Measurements from ENCODE around the gene PXDN. TPM values are rescaled to one million over a fixed set of nuclear protein-coding genes. Genes with fewer than 3 reads are reported as not detected.
"Not testable (repeated sequence)": the region's sequence is repeated elsewhere in the genome, so short reads cannot be mapped to it uniquely, and the experiment has no call there.

PXDN gene
- total RNA-seq, 2 experiments from 2014 or later: 0.86 to 1.8 TPM

DNA sequence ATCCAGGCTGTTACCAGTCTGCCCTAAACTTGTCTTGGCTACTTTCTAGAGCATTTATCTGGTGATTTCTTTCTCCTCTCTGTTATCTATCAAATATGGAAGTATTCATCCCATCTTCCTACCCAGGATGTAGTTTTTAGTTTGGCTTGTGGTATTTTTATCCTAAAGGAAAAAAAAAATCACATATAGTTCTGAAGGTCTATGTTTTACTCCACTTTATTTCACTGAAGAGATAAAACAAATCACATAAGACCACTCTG is 62.2 kb downstream of the PXDN start:
- no peaks in the 10 kb centered on the region for H3K9me3 Mint-ChIP-seq
- POLR2A ChIA-PET: no interaction called here
- no peak overlapping the region for H3K27ac Mint-ChIP-seq
- ATAC-seq (ENCODE audit: low read depth) (no peak), DNase-seq (no peak)
- no peaks in the 10 kb centered on the region for H3K4me1 Mint-ChIP-seq
- H3K4me3 Mint-ChIP-seq: no peak overlapping the region
- peaks cover 8% of the 10 kb centered on the region for H3K27me3 Mint-ChIP-seq
- no peaks in the 10 kb centered on the region for H3K36me3 Mint-ChIP-seq

DNA sequence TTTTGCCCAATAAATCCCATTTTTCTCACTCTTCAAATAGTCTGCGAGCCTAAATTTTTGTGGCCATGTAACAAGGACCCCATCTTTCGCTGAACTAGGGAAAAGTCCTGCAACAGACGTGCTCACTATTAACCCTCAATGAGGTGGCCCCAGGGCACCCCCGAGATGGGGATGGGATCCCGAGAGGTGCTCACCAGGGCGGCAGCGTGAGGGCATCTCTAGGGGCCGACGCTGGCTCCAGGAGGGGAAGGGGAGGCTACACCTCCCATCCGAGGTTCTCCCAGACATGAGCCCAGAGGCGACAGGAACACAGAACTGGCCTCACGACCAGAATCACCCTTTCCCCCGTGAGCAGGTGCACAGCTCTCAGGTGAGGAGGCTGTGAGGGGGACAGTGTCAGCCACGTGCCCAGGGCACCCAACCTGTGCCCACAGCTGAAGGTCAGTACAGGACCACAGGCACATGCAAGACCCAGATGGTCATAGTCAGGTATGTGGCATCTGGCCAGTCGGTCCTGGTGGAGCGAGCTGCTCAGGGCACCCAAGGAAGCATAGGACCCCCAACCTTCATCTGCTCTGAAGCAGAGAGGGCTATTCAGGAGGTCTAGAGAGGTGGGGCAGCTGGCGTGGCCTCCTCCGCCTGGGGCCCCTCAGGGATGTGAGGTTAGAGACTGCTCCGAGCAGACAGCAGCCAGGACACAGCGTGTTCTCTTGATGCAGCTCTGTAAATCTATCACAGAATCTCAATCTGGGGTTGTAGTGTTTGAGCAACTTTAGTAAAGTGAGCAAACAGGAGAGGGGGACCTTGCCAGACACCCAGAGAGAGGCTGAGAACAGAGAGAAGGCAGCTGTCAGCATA is 62.8 kb downstream of the PXDN start:
- Mint-ChIP-seq H3K4me1 (no peaks in the 10 kb centered on the region), H3K27me3 (peaks cover 8% of the 10 kb centered on the region), H3K27ac (no peak overlapping the region), H3K36me3 (no peaks in the 10 kb centered on the region), H3K9me3 (no peaks in the 10 kb centered on the region), H3K4me3 (no peak overlapping the region)
- POLR2A ChIA-PET: no interaction called here
- DNase-seq: no peak
- no peak for ATAC-seq (ENCODE audit: low read depth)

DNA sequence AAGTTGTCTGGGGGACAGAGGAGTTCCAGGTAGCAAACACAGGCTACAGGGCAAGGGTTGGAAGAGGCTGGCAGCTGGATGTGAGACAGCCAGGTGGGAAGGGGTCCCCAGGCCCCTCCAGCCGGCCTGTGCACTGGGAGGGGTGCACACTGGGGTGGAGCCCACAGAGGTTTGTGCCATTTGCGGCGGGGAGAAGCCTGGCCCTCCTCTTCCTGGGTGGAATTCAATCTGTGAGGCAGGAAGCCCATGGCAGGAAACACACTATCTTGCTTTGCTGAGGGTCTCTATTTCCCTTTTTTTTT is 63.3 kb downstream of the PXDN start:
- H3K4me1 Mint-ChIP-seq: no peaks in the 10 kb centered on the region
- POLR2A ChIA-PET: no interaction called here
- peaks cover 8% of the 10 kb centered on the region for H3K27me3 Mint-ChIP-seq
- no peak overlapping the region for H3K27ac Mint-ChIP-seq
- H3K4me3 Mint-ChIP-seq: no peak overlapping the region
- no peaks in the 10 kb centered on the region for H3K9me3 Mint-ChIP-seq
- no peaks in the 10 kb centered on the region for H3K36me3 Mint-ChIP-seq
- DNase-seq: no peak
- no peak for ATAC-seq (ENCODE audit: low read depth)

DNA sequence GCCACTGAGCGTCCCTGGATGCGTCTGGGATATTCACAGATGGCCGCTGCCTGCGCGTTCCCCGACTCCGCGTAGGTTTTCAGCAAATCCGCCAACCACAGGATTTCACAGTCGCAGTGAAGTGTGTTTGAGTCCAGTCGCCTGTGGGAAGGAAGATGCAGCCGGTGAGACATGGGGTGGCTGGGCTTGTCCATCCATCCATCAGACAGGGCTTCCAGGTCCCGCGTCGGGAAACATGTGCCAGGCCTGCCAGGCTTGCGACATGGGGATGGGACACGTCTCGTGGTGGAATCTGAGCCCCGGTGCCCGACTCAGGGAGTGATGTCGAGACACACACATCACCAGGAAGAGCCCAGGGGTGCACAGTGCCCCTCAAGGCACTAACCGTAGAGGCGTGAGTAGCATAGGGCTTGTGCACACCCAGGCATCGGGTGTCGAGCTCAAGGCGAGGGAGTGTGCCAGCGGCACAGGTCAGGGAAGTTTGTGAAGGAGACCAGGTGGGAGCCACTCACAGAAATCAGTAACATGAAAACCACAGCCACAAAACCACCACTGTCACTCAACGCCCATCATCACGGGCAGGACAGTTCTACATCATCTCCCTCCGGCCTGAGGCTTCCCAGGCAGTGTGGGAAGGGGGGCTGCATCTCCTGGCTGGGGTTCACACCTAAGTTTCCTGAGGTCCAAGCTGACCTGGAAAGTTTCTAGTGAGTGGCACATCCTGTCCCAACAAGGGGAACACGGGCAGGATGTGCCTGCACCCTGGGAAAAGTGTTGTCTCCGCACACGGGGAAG is 63.9 kb downstream of the PXDN start:
- no peaks in the 10 kb centered on the region for H3K4me1 Mint-ChIP-seq
- DNase-seq: no peak
- no peak for ATAC-seq (ENCODE audit: low read depth)
- H3K27me3 Mint-ChIP-seq: peaks cover 8% of the 10 kb centered on the region
- no peaks in the 10 kb centered on the region for H3K36me3 Mint-ChIP-seq
- H3K9me3 Mint-ChIP-seq: no peaks in the 10 kb centered on the region
- no peak overlapping the region for H3K4me3 Mint-ChIP-seq
- POLR2A ChIA-PET: no interaction called here
- H3K27ac Mint-ChIP-seq: no peak overlapping the region

DNA sequence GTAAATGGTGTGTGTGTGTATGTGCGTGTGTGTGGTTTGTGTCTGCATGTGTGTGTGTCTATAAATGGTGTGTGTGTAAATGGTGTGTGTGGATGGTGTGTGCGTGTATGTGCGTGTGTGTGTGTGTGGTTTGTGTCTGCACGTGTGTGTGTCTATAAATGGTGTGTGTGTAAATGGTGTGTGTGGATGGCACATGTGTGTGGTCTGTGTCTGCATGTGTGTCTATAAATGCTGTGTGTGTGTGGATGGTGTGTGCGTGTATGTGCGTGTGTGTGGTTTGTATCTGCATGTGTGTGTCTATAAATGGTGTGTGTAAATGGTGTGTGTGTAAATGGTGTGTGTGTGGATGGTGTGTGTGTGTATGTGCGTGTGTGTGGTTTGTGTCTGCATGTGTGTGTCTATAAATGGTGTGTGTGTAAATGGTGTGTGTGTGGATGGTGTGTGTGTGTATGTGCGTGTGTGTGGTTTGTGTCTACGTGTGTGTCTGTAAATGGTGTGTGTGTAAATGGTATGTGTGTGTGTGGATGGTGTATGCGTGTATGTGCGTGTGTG is 64.8 kb downstream of the PXDN start:
- H3K27ac Mint-ChIP-seq; H3K4me3 Mint-ChIP-seq; H3K36me3 Mint-ChIP-seq; H3K27me3 Mint-ChIP-seq; DNase-seq; POLR2A ChIA-PET; H3K4me1 Mint-ChIP-seq; H3K9me3 Mint-ChIP-seq; ATAC-seq (ENCODE audit: low read depth): not testable (repeated sequence)

DNA sequence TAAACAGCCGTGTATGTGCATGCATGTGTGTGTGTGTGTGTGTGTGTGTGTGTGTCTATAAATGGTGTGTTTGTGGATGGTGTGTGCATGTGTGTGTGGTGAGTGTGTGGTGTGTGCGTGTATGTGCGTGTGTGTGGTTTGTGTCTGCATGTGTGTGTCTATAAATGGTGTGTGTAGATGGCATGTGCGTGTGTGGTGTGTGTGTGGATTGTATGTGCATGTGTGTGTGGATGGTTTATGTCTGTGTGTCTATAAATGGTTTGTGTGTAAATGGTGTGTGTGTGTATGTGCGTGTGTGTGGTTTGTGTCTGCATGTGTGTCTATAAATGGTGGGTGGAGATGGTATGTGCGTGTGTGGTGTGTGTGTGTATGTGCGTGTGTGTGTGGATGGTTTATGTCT is 65.2 kb downstream of the PXDN start:
- DNase-seq; H3K27me3 Mint-ChIP-seq; POLR2A ChIA-PET; H3K9me3 Mint-ChIP-seq; H3K36me3 Mint-ChIP-seq; H3K27ac Mint-ChIP-seq; H3K4me1 Mint-ChIP-seq; H3K4me3 Mint-ChIP-seq; ATAC-seq (ENCODE audit: low read depth): not testable (repeated sequence)

DNA sequence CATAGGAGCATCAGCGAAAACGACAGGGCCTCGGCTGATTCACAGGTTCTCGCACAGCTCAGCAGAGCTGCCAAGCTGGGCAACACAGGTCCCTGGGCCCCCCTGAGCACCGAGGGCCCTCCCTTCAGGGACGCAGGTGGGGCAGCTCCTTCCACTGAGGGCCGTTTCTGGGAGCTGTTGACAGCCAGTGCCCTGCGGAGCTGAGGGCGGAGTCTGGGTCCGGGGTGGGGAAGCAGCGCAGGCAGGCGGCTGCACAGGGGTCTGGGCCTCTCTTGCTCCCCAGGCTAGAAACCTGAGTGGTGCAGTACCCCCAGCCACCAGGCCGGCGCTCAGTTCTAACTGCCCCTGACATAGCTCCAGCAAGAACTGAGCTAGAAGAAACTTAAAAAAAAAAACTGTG is 65.7 kb downstream of the PXDN start:
- POLR2A ChIA-PET: no interaction called here
- H3K9me3 Mint-ChIP-seq: no peaks in the 10 kb centered on the region
- DNase-seq (no peak), ATAC-seq (ENCODE audit: low read depth) (no peak)
- no peak overlapping the region for H3K4me3 Mint-ChIP-seq
- no peaks in the 10 kb centered on the region for H3K36me3 Mint-ChIP-seq
- no peaks in the 10 kb centered on the region for H3K4me1 Mint-ChIP-seq
- peaks cover 8% of the 10 kb centered on the region for H3K27me3 Mint-ChIP-seq
- no peak overlapping the region for H3K27ac Mint-ChIP-seq

DNA sequence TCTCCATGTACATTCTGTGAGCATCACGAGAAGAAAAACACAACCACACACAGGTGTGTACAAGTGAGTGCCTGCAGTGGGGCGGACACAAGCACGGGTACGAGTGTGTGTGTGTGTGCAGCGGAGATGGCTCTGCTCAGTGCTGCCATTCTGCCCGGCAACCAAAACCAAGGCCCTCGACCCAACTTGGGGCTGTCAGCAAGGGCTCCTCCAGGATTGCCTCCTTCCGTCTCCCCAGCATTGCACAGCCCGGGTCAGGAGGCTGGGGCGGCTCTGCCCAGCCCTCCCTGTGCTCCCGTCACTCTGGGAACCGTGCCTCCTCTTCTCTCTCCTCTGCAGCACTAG is 66.5 kb downstream of the PXDN start:
- H3K4me3 Mint-ChIP-seq: no peak overlapping the region
- no peaks in the 10 kb centered on the region for H3K4me1 Mint-ChIP-seq
- no peaks in the 10 kb centered on the region for H3K9me3 Mint-ChIP-seq
- H3K36me3 Mint-ChIP-seq: no peaks in the 10 kb centered on the region
- no peak overlapping the region for H3K27ac Mint-ChIP-seq
- peaks cover 7% of the 10 kb centered on the region for H3K27me3 Mint-ChIP-seq
- no peak for ATAC-seq (ENCODE audit: low read depth)
- POLR2A ChIA-PET: no interaction called here
- DNase-seq: no peak

DNA sequence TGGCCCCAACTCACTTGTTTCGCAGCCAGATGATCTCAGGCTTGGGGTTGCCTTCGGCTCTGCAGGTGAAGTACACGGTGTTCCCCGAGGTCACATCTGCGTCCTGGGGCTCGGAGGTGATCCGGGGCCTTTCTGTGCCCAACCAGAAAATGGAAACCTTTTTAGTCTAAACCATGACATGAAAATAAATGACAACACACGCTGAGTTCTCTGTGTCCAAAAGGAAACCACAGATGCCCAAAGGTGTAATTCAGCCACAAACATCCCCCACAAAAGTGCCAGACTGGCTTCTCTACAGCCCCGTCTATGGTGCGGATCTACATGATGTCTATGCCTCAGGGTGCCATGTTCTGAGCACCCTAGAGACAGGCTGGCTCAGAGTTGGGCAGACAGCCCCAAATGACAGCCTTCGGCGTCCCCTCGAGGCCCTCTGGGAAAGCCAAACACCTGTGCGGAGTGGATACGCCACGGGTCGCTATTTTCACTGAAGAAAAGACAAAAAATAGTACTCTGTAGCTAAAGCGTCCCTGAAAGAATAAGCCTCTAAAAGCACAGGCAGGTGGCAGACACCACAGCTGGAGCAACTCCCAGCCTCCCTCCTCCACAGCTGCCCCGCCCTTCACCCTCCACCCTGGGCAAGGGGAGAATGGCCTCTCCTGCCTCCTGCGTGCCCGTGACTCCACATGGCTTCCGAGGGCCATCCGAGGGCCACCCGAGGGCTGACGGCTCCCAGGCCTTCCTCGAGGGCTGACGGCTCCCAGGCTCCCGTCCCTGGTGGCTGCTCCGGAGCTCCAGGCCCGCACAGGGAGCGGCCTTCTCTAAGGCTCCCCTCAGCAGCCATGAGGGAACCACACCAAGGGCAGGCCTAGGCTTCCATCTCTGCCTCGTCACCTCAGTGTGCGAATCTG is 67.1 kb downstream of the PXDN start:
- H3K27me3 Mint-ChIP-seq: peaks cover 2% of the 10 kb centered on the region
- no peak for DNase-seq
- no peak overlapping the region for H3K4me3 Mint-ChIP-seq
- no peaks in the 10 kb centered on the region for H3K4me1 Mint-ChIP-seq
- no peak overlapping the region for H3K27ac Mint-ChIP-seq
- ATAC-seq (ENCODE audit: low read depth): no peak
- no peaks in the 10 kb centered on the region for H3K36me3 Mint-ChIP-seq
- POLR2A ChIA-PET: no interaction called here
- no peaks in the 10 kb centered on the region for H3K9me3 Mint-ChIP-seq

DNA sequence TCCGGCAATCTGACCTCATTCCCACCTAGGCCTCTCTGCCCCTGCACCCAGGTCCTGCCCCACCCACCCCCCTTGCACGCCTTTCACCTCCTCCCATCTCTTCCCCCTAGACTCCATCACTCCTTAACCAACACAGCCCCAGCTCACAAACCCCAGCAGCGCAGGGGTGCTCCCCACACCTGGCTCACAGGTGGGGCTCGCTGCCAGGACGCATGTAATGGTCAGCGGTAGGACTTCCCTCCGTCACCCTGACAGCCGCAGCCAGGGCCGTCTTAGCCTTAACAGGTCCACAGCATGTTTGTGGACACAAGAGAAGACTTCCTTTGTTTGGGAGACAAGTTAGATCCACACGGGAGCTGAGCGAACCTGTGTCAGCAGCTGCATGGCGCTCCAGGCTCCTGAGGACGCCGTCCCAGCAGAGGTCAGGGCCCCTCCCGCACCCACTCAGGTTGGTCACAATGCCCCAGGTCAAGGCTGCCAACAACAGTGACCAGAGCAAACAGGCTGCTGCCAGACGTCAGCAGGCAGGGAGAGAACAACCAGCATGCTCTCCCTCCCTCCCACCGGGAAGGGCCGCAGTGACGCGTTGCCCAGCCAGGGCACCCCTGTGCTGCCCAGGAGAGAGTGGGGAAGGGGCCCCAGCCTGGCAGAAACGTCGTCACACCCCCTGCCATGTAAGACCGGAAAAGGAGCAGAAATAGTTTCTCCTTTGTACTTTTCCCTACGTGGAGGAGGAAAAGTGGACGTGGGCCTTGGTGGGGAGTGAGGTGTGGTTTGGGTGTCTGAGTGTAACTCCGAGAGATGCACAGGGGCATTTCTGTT is 68.0 kb downstream of the PXDN start:
- no peaks in the 10 kb centered on the region for H3K9me3 Mint-ChIP-seq
- H3K4me3 Mint-ChIP-seq: no peak overlapping the region
- H3K36me3 Mint-ChIP-seq: no peaks in the 10 kb centered on the region
- H3K27me3 Mint-ChIP-seq: no peaks in the 10 kb centered on the region
- POLR2A ChIA-PET: no interaction called here
- no peak overlapping the region for H3K27ac Mint-ChIP-seq
- DNase-seq (no peak), ATAC-seq (ENCODE audit: low read depth) (no peak)
- no peaks in the 10 kb centered on the region for H3K4me1 Mint-ChIP-seq

DNA sequence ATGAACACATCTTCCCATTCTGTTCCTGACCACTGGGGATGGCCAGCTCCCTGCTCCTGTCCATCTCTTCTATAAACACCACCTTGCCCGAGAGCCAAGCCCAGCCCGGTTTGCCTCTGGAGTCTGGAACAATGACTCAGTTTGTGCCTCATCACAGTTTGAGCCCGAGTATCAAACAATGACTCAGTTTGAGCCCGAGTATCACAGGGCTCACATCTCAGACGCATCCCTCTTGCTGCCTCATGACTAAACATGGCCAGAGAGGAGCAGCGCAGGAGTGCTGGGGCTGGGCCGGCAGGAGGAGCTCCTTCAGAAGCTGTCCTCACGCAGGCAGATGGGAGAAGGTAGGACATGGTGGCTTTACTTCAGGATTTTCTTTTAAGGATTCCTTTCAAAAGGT is 68.7 kb downstream of the PXDN start:
- no peaks in the 10 kb centered on the region for H3K9me3 Mint-ChIP-seq
- DNase-seq (no peak), ATAC-seq (ENCODE audit: low read depth) (no peak)
- no peak overlapping the region for H3K4me3 Mint-ChIP-seq
- no peaks in the 10 kb centered on the region for H3K36me3 Mint-ChIP-seq
- H3K4me1 Mint-ChIP-seq: no peaks in the 10 kb centered on the region
- no peak overlapping the region for H3K27ac Mint-ChIP-seq
- POLR2A ChIA-PET: no interaction called here
- H3K27me3 Mint-ChIP-seq: peaks cover 2% of the 10 kb centered on the region

DNA sequence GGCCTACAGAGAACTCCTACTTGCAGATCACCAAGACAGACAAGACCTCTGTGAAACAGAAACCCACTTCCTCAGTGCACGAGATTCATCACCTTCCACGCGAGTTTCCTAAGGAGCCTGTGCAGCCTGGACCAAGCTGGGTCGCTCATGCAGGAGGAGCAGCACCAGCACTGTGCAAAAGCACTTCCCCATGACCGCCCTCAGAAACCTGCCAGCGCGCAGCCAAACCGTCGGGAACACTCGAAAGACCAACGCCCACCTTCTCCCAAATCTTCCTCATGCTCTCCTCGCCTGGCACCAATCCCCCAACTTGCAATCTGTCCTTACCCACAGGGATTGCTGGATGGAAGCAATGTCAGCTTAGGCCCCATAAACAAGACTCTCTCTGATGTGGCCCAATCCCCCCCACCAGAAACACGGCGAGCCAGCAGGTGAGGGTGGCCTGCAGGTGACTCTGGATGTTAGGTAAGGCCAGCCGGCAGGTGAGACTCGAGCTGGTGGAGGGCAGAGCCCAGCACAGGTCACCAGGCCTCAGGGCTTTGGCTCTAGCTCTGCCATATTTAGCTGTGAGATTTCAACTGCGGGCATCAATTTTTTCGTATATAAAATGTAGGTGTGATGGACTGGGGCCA is 69.4 kb downstream of the PXDN start:
- H3K4me3 Mint-ChIP-seq: no peak overlapping the region
- POLR2A ChIA-PET: no interaction called here
- H3K9me3 Mint-ChIP-seq: no peaks in the 10 kb centered on the region
- no peaks in the 10 kb centered on the region for H3K36me3 Mint-ChIP-seq
- no peaks in the 10 kb centered on the region for H3K4me1 Mint-ChIP-seq
- H3K27me3 Mint-ChIP-seq: peaks cover 3% of the 10 kb centered on the region
- H3K27ac Mint-ChIP-seq: no peak overlapping the region
- DNase-seq (no peak), ATAC-seq (ENCODE audit: low read depth) (no peak)

DNA sequence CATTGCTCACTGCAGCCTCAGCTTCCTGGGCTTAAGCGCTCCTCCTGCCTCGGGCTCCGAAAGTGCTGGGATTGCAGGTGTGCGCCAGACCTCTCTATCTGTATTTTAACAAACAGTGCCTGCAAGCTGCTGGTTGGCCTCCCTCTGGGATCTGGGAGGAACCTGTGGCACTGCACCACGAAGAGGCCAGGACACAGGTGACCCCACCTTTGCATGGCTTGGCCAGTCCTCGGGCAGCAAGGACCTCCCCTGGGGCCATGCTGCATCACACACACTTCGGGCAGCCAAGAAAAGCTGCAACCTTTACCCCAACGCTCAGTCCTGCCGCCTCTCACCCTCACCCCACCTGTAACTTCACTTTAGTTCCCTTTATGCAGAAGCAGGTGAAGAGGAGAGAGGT is 70.0 kb downstream of the PXDN start:
- H3K4me3 Mint-ChIP-seq: no peak overlapping the region
- ATAC-seq (ENCODE audit: low read depth) (no peak), DNase-seq (no peak)
- H3K9me3 Mint-ChIP-seq: no peaks in the 10 kb centered on the region
- H3K27ac Mint-ChIP-seq: no peak overlapping the region
- POLR2A ChIA-PET: no interaction called here
- H3K27me3 Mint-ChIP-seq: peaks cover 3% of the 10 kb centered on the region
- no peaks in the 10 kb centered on the region for H3K36me3 Mint-ChIP-seq
- H3K4me1 Mint-ChIP-seq: no peaks in the 10 kb centered on the region

All from activated naive CD8-positive, alpha-beta T cell treated with anti-CD3 and anti-CD28 coated beads, Interleukin-2, amount 10 ng/mL, durations not matched to agents 7 days and 5 days (primary cell).